HEK293 (cell line): Measurements from ENCODE around the gene ADIPOR2.

Experiments used
- CTCF ChIA-PET: fragments of 350-600 bp; formaldehyde crosslinking; extraction: SDS; loops from one replicate; lab custom pipeline; 2021; ENCODE audit warnings: antibody characterized with exemption; lab: Yijun Ruan, JAX
- POLR2A ChIA-PET: fragments of 300-600 bp; formaldehyde crosslinking; extraction: SDS; loops from one replicate; lab custom pipeline; 2020; ENCODE audit warnings: antibody characterized with exemption, inconsistent platforms; lab: Yijun Ruan, JAX
- H3K27ac ChIP-seq: fragments of 200-500 bp; sonication (Bioruptor generic); 2 replicates; pipeline ENCODE4 v1.5.1; 2014; ENCODE audit warnings: low read depth, low read length, control low read depth, inconsistent platforms; ENCODE audit errors: extremely low read depth
- H3K36me3 ChIP-seq, 2 experiments: fragments of 200-500 bp in 1 of 2; sonication (Bioruptor generic) in 1 of 2; 1 replicate in 1 of 2; 2 replicates in 1 of 2; pipeline ENCODE4 v1.5.1; 2014 to 2017; ENCODE audit warnings: inconsistent platforms in 2 of 2, low read length in 2 of 2; ENCODE audit not compliant: control insufficient read depth in 2 of 2, insufficient read depth in 1 of 2
- H3K4me1 ChIP-seq: fragments of 200-500 bp; sonication (Bioruptor generic); 2 replicates; pipeline ENCODE4 v1.5.1; 2014; ENCODE audit warnings: mild to moderate bottlenecking, low read length, inconsistent platforms; ENCODE audit not compliant: control insufficient read depth, insufficient read depth
- H3K4me3 ChIP-seq: 2 replicates; pipeline ENCODE4 v1.5.1; 2011; ENCODE audit warnings: low read depth, mild to moderate bottlenecking, control low read depth, low read length, moderate library complexity
- H3K9me3 ChIP-seq: fragments of 200-500 bp; sonication (Bioruptor generic); 2 replicates; pipeline ENCODE4 v1.5.1; 2014; ENCODE audit warnings: low read depth, low read length, inconsistent platforms; ENCODE audit not compliant: control insufficient read depth, insufficient read depth
- CTCF ChIP-seq: fragments of 450-650 bp; formaldehyde crosslinking; IDR thresholded peaks from 2 replicates; pipeline ENCODE4 v1.5.1; 2016; ENCODE audit warnings: missing biosample characterization, missing genetic modification characterization
- KLF1 ChIP-seq: fragments of 450-650 bp; formaldehyde crosslinking; IDR thresholded peaks from 2 replicates; pipeline ENCODE4 v1.5.1; 2016; ENCODE audit warnings: missing biosample characterization, missing genetic modification characterization
- KLF17 ChIP-seq: fragments of 450-650 bp; formaldehyde crosslinking; IDR thresholded peaks from 2 replicates; pipeline ENCODE4 v1.5.1; 2016; ENCODE audit warnings: missing biosample characterization, missing genetic modification characterization
- KLF9 ChIP-seq: fragments of 450-650 bp; formaldehyde crosslinking; IDR thresholded peaks from 2 replicates; pipeline ENCODE4 v1.5.1; 2016; ENCODE audit warnings: missing biosample characterization, missing genetic modification characterization, low read depth
- SCRT2 ChIP-seq: fragments of 450-650 bp; formaldehyde crosslinking; IDR thresholded peaks from 2 replicates; pipeline ENCODE4 v1.5.1; 2016; ENCODE audit warnings: missing biosample characterization, missing genetic modification characterization
- SP2 ChIP-seq: fragments of 450-650 bp; formaldehyde crosslinking; IDR thresholded peaks from 2 replicates; pipeline ENCODE4 v1.5.1; 2016; ENCODE audit warnings: missing biosample characterization, missing genetic modification characterization
- TSHZ1 ChIP-seq: fragments of 450-650 bp; formaldehyde crosslinking; IDR thresholded peaks from 2 replicates; pipeline ENCODE4 v1.5.1; 2016; ENCODE audit warnings: missing biosample characterization, missing genetic modification characterization, borderline replicate concordance
- ZBTB1 ChIP-seq: fragments of 450-650 bp; formaldehyde crosslinking; IDR thresholded peaks from 2 replicates; pipeline ENCODE4 v1.5.1; 2016; ENCODE audit warnings: missing biosample characterization, missing genetic modification characterization
- ZIC2 ChIP-seq: fragments of 450-650 bp; formaldehyde crosslinking; IDR thresholded peaks from 2 replicates; pipeline ENCODE4 v1.5.1; 2016; ENCODE audit warnings: missing biosample characterization, missing genetic modification characterization
- ZNF112 ChIP-seq: fragments of 450-650 bp; formaldehyde crosslinking; IDR thresholded peaks from 2 replicates; pipeline ENCODE4 v1.5.0; 2017; ENCODE audit warnings: missing biosample characterization, missing genetic modification characterization
- ZNF223 ChIP-seq: fragments of 450-650 bp; formaldehyde crosslinking; IDR thresholded peaks from 2 replicates; pipeline ENCODE4 v1.5.1; 2016; ENCODE audit warnings: missing biosample characterization, missing genetic modification characterization
- ZNF350 ChIP-seq: fragments of 450-650 bp; formaldehyde crosslinking; IDR thresholded peaks from 2 replicates; pipeline ENCODE4 v1.5.0; 2017; ENCODE audit warnings: missing biosample characterization, mild to moderate bottlenecking, missing genetic modification characterization
- ZNF37A ChIP-seq: fragments of 450-650 bp; IDR thresholded peaks from 2 replicates; pipeline ENCODE4 v1.5.1; 2018; ENCODE audit warnings: missing biosample characterization, missing genetic modification characterization
- ZNF544 ChIP-seq: fragments of 450-650 bp; formaldehyde crosslinking; IDR thresholded peaks from 2 replicates; pipeline ENCODE4 v1.5.0; 2017; ENCODE audit warnings: missing biosample characterization, missing genetic modification characterization
- ZNF610 ChIP-seq: fragments of 450-650 bp; formaldehyde crosslinking; IDR thresholded peaks from 2 replicates; pipeline ENCODE4 v1.5.1; 2016; ENCODE audit warnings: missing biosample characterization, missing genetic modification characterization, borderline replicate concordance
- ZNF623 ChIP-seq: fragments of 450-650 bp; formaldehyde crosslinking; IDR thresholded peaks from 2 replicates; pipeline ENCODE4 v1.5.1; 2016; ENCODE audit warnings: missing biosample characterization, missing genetic modification characterization
- ZNF660 ChIP-seq: fragments of 450-650 bp; IDR thresholded peaks from 2 replicates; pipeline ENCODE4 v1.5.1; 2018; ENCODE audit warnings: missing biosample characterization, mild to moderate bottlenecking, missing genetic modification characterization
- ZNF701 ChIP-seq: fragments of 450-650 bp; formaldehyde crosslinking; IDR thresholded peaks from 2 replicates; pipeline ENCODE4 v1.5.1; 2016; ENCODE audit warnings: missing biosample characterization, missing genetic modification characterization
- ZNF791 ChIP-seq: fragments of 450-650 bp; formaldehyde crosslinking; IDR thresholded peaks from 2 replicates; pipeline ENCODE4 v1.5.1; 2016; ENCODE audit warnings: missing biosample characterization, missing genetic modification characterization
- TF ChIP-seq, protein P1 (sequence below): fragments of 450-650 bp; formaldehyde crosslinking; IDR thresholded peaks from 2 replicates; pipeline ENCODE4 v1.5.1; 2017; ENCODE audit warnings: missing biosample characterization, mild to moderate bottlenecking, missing genetic modification characterization, moderate library complexity
- TF ChIP-seq, protein P2 (sequence below): fragments of 450-650 bp; formaldehyde crosslinking; IDR thresholded peaks from 2 replicates; pipeline ENCODE4 v1.5.1; 2017; ENCODE audit warnings: missing biosample characterization, missing genetic modification characterization

ADIPOR2 gene

GRCh38 chr12:1799882-1800400 lies 109.1 kb downstream of the ADIPOR2 start (continued):
- no peak for TF ChIP-seq TSHZ1 (tag by site-specific recombination)
- TF ChIP-seq ZNF610 (tag by site-specific recombination) = no peak
- no peak for TF ChIP-seq ZNF544 (tag by site-specific recombination)

GRCh38 chr12:1800401-1801302 lies 109.8 kb downstream of the ADIPOR2 start:
- CTCF ChIA-PET = interaction anchor here (0.5 to 5.1 kb wide), 8 partner anchors 9 to 989 kb away, joined by 3 to 22 read pairs (median 3); no protein-coding TSS in a partner anchor
- Histone ChIP-seq H3K4me3 (no peak overlapping the region), H3K27ac (no peak overlapping the region), H3K4me1 (no peaks in the 10 kb centered on the region; the same call in 1 of the 2 replicates), H3K36me3 (no peaks in the 10 kb centered on the region), H3K9me3 (no peaks in the 10 kb centered on the region)
- TF ChIP-seq ZNF701 (tag by site-specific recombination) (no peak), CTCF (tag by site-specific recombination) (peak; percentile 63), ZIC2 (tag by site-specific recombination) (peak; percentile 32; the same call in 1 of the 2 replicates), ZNF350 (tag by site-specific recombination) (no peak), KLF17 (tag by site-specific recombination) (no peak), ZNF791 (tag by site-specific recombination) (no peak), KLF9 (tag by site-specific recombination) (no peak), ZNF610 (tag by site-specific recombination) (no peak), ZNF37A (no peak), ZNF112 (tag by site-specific recombination) (no peak)
- TF ChIP-seq, all 188 proteins: peak for 2
- POLR2A ChIA-PET = interaction anchor here (0.7 kb wide), 1 partner anchor 164 kb away, joined by 5 read pairs; no protein-coding TSS in a partner anchor

DNA sequence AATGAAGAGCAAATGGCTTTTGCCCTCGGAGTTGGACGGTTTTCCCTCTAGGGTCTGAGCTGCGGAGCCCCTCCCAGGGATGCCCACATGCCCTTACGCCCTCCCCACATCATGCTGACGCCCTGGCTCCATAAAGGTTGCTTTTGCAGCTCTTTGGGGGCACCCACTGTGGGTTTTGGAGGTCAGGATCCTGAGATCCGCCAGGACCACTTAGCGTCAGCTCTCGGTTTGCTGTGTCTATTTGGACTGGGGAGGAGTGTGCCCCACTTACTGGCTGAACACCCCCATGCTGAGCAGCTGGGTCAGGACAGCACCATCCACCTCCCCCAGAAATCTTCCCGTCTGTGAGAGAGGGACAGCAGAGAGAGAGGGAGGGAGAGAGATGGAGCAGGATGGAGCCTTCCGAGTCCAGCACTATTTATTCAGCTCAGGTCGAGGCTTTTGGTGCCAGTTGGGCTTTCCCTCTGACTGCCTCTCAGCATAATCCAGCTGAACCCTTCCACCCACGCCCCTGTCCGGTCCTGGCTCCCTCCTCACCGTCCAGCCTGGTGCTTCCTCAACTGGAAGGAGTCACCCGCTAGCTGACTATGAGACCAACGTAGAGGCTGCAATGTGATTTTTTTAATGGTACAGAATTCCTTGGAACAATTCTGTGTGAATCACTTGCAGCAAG lies 110.6 kb downstream of the ADIPOR2 start:
- POLR2A ChIA-PET = no interaction called here
- Histone ChIP-seq H3K9me3 (no peaks in the 10 kb centered on the region), H3K4me1 (no peaks in the 10 kb centered on the region), H3K4me3 (no peak overlapping the region), H3K36me3 (no peaks in the 10 kb centered on the region), H3K27ac (no peak overlapping the region)
- CTCF ChIA-PET = interaction anchor here (0.5 to 5.1 kb wide), 7 partner anchors 10 to 990 kb away, joined by 3 to 22 read pairs (median 3); no protein-coding TSS in a partner anchor
- TF ChIP-seq SP2 (tag by site-specific recombination) = no peak
- no peak for TF ChIP-seq ZNF223 (tag by site-specific recombination)
- no peak for TF ChIP-seq KLF1 (tag by site-specific recombination)
- TF ChIP-seq ZNF660 (tag by site-specific recombination) = no peak
- TF ChIP-seq ZNF623 (tag by site-specific recombination) = no peak
- TF ChIP-seq, protein P1, sequence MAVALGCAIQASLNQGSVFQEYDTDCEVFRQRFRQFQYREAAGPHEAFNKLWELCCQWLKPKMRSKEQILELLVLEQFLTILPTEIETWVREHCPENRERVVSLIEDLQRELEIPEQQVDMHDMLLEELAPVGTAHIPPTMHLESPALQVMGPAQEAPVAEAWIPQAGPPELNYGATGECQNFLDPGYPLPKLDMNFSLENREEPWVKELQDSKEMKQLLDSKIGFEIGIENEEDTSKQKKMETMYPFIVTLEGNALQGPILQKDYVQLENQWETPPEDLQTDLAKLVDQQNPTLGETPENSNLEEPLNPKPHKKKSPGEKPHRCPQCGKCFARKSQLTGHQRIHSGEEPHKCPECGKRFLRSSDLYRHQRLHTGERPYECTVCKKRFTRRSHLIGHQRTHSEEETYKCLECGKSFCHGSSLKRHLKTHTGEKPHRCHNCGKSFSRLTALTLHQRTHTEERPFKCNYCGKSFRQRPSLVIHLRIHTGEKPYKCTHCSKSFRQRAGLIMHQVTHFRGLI (tag by site-specific recombination) = no peak
- no peak for TF ChIP-seq SCRT2 (tag by site-specific recombination)
- no peak for TF ChIP-seq ZBTB1 (tag by site-specific recombination)
- TF ChIP-seq, protein P2, sequence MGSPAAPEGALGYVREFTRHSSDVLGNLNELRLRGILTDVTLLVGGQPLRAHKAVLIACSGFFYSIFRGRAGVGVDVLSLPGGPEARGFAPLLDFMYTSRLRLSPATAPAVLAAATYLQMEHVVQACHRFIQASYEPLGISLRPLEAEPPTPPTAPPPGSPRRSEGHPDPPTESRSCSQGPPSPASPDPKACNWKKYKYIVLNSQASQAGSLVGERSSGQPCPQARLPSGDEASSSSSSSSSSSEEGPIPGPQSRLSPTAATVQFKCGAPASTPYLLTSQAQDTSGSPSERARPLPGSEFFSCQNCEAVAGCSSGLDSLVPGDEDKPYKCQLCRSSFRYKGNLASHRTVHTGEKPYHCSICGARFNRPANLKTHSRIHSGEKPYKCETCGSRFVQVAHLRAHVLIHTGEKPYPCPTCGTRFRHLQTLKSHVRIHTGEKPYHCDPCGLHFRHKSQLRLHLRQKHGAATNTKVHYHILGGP (tag by site-specific recombination) = no peak
